Neuronal stem cell (in vitro differentiated cells): ENCODE data around the gene NMB.

Experiments
- DNase-seq: peaks from one replicate; pipeline ENCODE4 v3.0.0-alpha.2; 2013; ENCODE audit warnings: low spot score
- H2AFZ ChIP-seq: one replicate; pipeline ENCODE4 v1.6.1; 2013; ENCODE audit warnings: mild to moderate bottlenecking, low read length, inconsistent platforms
- H2AK5ac ChIP-seq: 2 replicates; pipeline ENCODE4 v1.6.1; 2013; ENCODE audit warnings: low read depth, mild to moderate bottlenecking, inconsistent platforms, low read length, moderate library complexity, mixed read lengths
- H2BK120ac ChIP-seq: 2 replicates; pipeline ENCODE4 v1.6.1; 2013; ENCODE audit warnings: low read depth, mild to moderate bottlenecking, inconsistent platforms, low read length, moderate library complexity, mixed read lengths
- H2BK12ac ChIP-seq: one replicate; pipeline ENCODE4 v1.6.1; 2013; ENCODE audit warnings: low read length, inconsistent platforms
- H2BK15ac ChIP-seq: 2 replicates; pipeline ENCODE4 v1.6.1; 2013; ENCODE audit warnings: mild to moderate bottlenecking, low read length, inconsistent platforms, mixed read lengths
- H2BK5ac ChIP-seq: one replicate; pipeline ENCODE4 v1.6.1; 2013; ENCODE audit warnings: inconsistent platforms, mild to moderate bottlenecking, low read length, moderate library complexity
- H3K14ac ChIP-seq: one replicate; pipeline ENCODE4 v1.6.1; 2013; ENCODE audit warnings: low read length, inconsistent platforms
- H3K18ac ChIP-seq: 2 replicates; pipeline ENCODE4 v1.6.1; 2013; ENCODE audit warnings: low read length, inconsistent platforms
- H3K23ac ChIP-seq: 2 replicates; pipeline ENCODE4 v1.6.1; 2013; ENCODE audit warnings: low read depth, mild to moderate bottlenecking, mixed read lengths, low read length, inconsistent platforms; ENCODE audit not compliant: poor library complexity
- H3K27ac ChIP-seq: replicated peaks from 3 replicates; pipeline ENCODE4 v1.5.1; 2013; ENCODE audit warnings: low read length, inconsistent platforms
- H3K27me3 ChIP-seq, 3 experiments: 2 replicates each; pipeline ENCODE4 v1.6.1; 2013; ENCODE audit warnings: low read length in 3 of 3, mild to moderate bottlenecking in 2 of 3, inconsistent platforms in 1 of 3, low read depth in 1 of 3, mixed read lengths in 1 of 3, moderate library complexity in 1 of 3; ENCODE audit not compliant: control insufficient read depth in 3 of 3, insufficient read depth in 3 of 3
- H3K36me3 ChIP-seq, 2 donors: replicated peaks in 1 of 2; 2 replicates each; pipeline ENCODE4 v1.6.1; 2013; ENCODE audit warnings: low read length in 2 of 2; ENCODE audit not compliant: control insufficient read depth in 2 of 2, insufficient read depth in 2 of 2
- H3K4ac ChIP-seq: 2 replicates; pipeline ENCODE4 v1.6.1; 2013; ENCODE audit warnings: inconsistent platforms, mild to moderate bottlenecking, low read length, moderate library complexity
- H3K4me1 ChIP-seq, 2 donors: 1 replicate in 1 of 2; 2 replicates in 1 of 2; pipeline ENCODE4 v1.6.1; 2013; ENCODE audit warnings: low read length in 2 of 2, low read depth in 1 of 2; ENCODE audit not compliant: control insufficient read depth in 2 of 2, insufficient read depth in 1 of 2
- H3K4me2 ChIP-seq: one replicate; pipeline ENCODE4 v1.6.1; 2013; ENCODE audit warnings: mild to moderate bottlenecking, low read length, inconsistent platforms; ENCODE audit not compliant: insufficient read depth, poor library complexity, severe bottlenecking
- H3K4me3 ChIP-seq, 2 donors: 2 replicates each; pipeline ENCODE4 v1.5.1; 2013; ENCODE audit warnings: low read length in 2 of 2, mild to moderate bottlenecking in 2 of 2, inconsistent platforms in 1 of 2, moderate library complexity in 1 of 2
- H3K79me1 ChIP-seq: one replicate; pipeline ENCODE4 v1.6.1; 2013; ENCODE audit warnings: low read depth, mild to moderate bottlenecking, inconsistent platforms, low read length, moderate library complexity
- H3K9ac ChIP-seq: one replicate; pipeline ENCODE4 v1.6.1; 2013; ENCODE audit warnings: mild to moderate bottlenecking, low read depth, low read length, inconsistent platforms; ENCODE audit not compliant: poor library complexity
- H3K9me3 ChIP-seq, 2 donors: replicated peaks in 1 of 2; 2 replicates each; pipeline versions ENCODE3 to v1.6.1; 2013; ENCODE audit warnings: low read length in 2 of 2, mild to moderate bottlenecking in 2 of 2, inconsistent platforms in 1 of 2, low read depth in 1 of 2, mixed read lengths in 1 of 2, moderate library complexity in 1 of 2; ENCODE audit not compliant: control insufficient read depth in 2 of 2, insufficient read depth in 1 of 2
- H4K8ac ChIP-seq: one replicate; pipeline ENCODE4 v1.6.1; 2013; ENCODE audit warnings: low read depth, mild to moderate bottlenecking, inconsistent platforms, low read length, moderate library complexity
- H4K91ac ChIP-seq: one replicate; pipeline ENCODE4 v1.6.1; 2013; ENCODE audit warnings: low read length, low read depth, mild to moderate bottlenecking, inconsistent platforms; ENCODE audit not compliant: poor library complexity
- WGBS, 2 donors: extraction: QIAGEN DNeasy Blood & Tissue Kit; methylation state at CpG; one replicate each; pipeline ENCODE4 v1.1.7; 2013; ENCODE audit warnings: missing lambda C conversion rate in 2 of 2, mixed read lengths in 1 of 2; ENCODE audit not compliant: insufficient read length in 2 of 2, insufficient replicate concordance in 1 of 2; ENCODE audit errors: extremely low coverage in 2 of 2; 5-methylcytosine and 5-hydroxymethylcytosine counted together

NMB gene

GRCh38 chr15:84671211-84671610 is 13.2 kb upstream of the NMB start:
- no peak overlapping the region for H2AFZ ChIP-seq
- no peak overlapping the region for H2BK15ac ChIP-seq
- H4K8ac ChIP-seq, result no peak overlapping the region
- H3K27me3 ChIP-seq, result no peaks in the 10 kb centered on the region
- no peak overlapping the region for H3K18ac ChIP-seq
- no peak overlapping the region for H3K4ac ChIP-seq
- H3K79me1 ChIP-seq, result no peaks in the 10 kb centered on the region
- no peak overlapping the region for H3K4me3 ChIP-seq
- DNase-seq, result no peak
- H3K4me2 ChIP-seq, result no peak overlapping the region
- H3K27ac ChIP-seq, result no peak overlapping the region
- H4K91ac ChIP-seq, result no peak overlapping the region
- H2BK12ac ChIP-seq, result no peak overlapping the region
- no peak overlapping the region for H2AK5ac ChIP-seq
- no peak overlapping the region for H2BK120ac ChIP-seq
- H3K36me3 ChIP-seq, result peaks cover 14 to 86% of the 10 kb centered on the region in 2 donors
- no peak overlapping the region for H3K14ac ChIP-seq
- H3K9me3 ChIP-seq, result no peaks in the 10 kb centered on the region
- H3K4me1 ChIP-seq, result no peaks in the 10 kb centered on the region
- no peak overlapping the region for H3K9ac ChIP-seq
- H3K23ac ChIP-seq, result no peak overlapping the region
- H2BK5ac ChIP-seq, result no peak overlapping the region

- Histone ChIP-seq H3K4me1 (no peaks in the 10 kb centered on the region), H3K4me3 (no peak overlapping the region), H3K4me2 (no peak overlapping the region), H2BK12ac (no peak overlapping the region), H3K4ac (no peak overlapping the region), H3K23ac (no peak overlapping the region), H4K91ac (no peak overlapping the region), H2BK120ac (no peak overlapping the region), H2AFZ (no peak overlapping the region), H3K27ac (no peak overlapping the region), H3K18ac (no peak overlapping the region), H2AK5ac (no peak overlapping the region), H3K9ac (no peak overlapping the region), H4K8ac (no peak overlapping the region), H3K27me3 (no peaks in the 10 kb centered on the region), H3K36me3 (peaks cover 20 to 89% of the 10 kb centered on the region in 2 donors), H3K9me3 (no peaks in the 10 kb centered on the region), H2BK5ac (no peak overlapping the region), H3K79me1 (no peaks in the 10 kb centered on the region), H3K14ac (no peak overlapping the region), H2BK15ac (no peak overlapping the region)
- no peak for DNase-seq
- no CpG with 5 or more reads among the region's 8 CpGs for WGBS, 2 donors
These were observed 11.7 kb upstream of the NMB start for GRCh38 chr15:84669726-84670125.

- Histone ChIP-seq H3K23ac (no peak overlapping the region), H3K18ac (no peak overlapping the region), H3K4me1 (no peaks in the 10 kb centered on the region), H3K9me3 (no peaks in the 10 kb centered on the region), H4K8ac (no peak overlapping the region), H3K9ac (no peak overlapping the region), H3K79me1 (no peaks in the 10 kb centered on the region), H3K4ac (no peak overlapping the region), H2AFZ (no peak overlapping the region), H2BK15ac (no peak overlapping the region), H3K14ac (no peak overlapping the region), H3K27me3 (no peaks in the 10 kb centered on the region), H4K91ac (no peak overlapping the region), H3K4me2 (no peak overlapping the region), H2AK5ac (no peak overlapping the region), H2BK5ac (no peak overlapping the region), H2BK12ac (no peak overlapping the region), H3K4me3 (no peak overlapping the region), H3K36me3 (peaks cover 17 to 84% of the 10 kb centered on the region in 2 donors), H2BK120ac (no peak overlapping the region), H3K27ac (no peak overlapping the region)
- DNase-seq, result no peak
- WGBS, 2 donors, result no CpG with 5 or more reads among the region's 3 CpGs
These were observed 10.4 kb upstream of the NMB start for GRCh38 chr15:84668221-84668982.

GRCh38 chr15:84666373-84666772 is 8.4 kb upstream of the NMB start:
- Histone ChIP-seq H2BK5ac (no peak overlapping the region), H4K91ac (no peak overlapping the region), H3K27me3 (no peaks in the 10 kb centered on the region), H2BK12ac (no peak overlapping the region), H3K36me3 (peaks cover 16 to 83% of the 10 kb centered on the region in 2 donors), H3K4me3 (no peak overlapping the region), H3K23ac (no peak overlapping the region), H3K9ac (no peak overlapping the region), H2AK5ac (no peak overlapping the region), H3K9me3 (no peaks in the 10 kb centered on the region), H3K14ac (no peak overlapping the region), H3K4ac (no peak overlapping the region), H3K4me2 (no peak overlapping the region), H3K27ac (no peak overlapping the region), H3K79me1 (no peaks in the 10 kb centered on the region), H3K18ac (no peak overlapping the region), H2BK120ac (no peak overlapping the region), H2BK15ac (no peak overlapping the region), H2AFZ (no peak overlapping the region), H4K8ac (no peak overlapping the region), H3K4me1 (no peaks in the 10 kb centered on the region)
- no CpG with 5 or more reads among the region's 2 CpGs for WGBS, 2 donors
- DNase-seq, result no peak
